GM12872 (cell line): ENCODE measurements around the gene DLL1.

Source experiments
- CTCF ChIP-seq: IDR thresholded peaks from 3 replicates; pipeline ENCODE4 v1.5.1; 2011; ENCODE audit warnings: low read depth, mild to moderate bottlenecking, low read length, moderate library complexity; ENCODE audit not compliant: insufficient read depth

DLL1 gene

GRCh38 chr6:170284866-170285469 lies 5.9 kb downstream of the DLL1 start:
- no peak for TF ChIP-seq CTCF

- no peak for TF ChIP-seq CTCF
Measured at GRCh38 chr6:170284126-170284773, 6.6 kb downstream of the DLL1 start.

- TF ChIP-seq CTCF, result no peak
Measured at GRCh38 chr6:170283212-170284081, 7.4 kb downstream of the DLL1 start.

- TF ChIP-seq CTCF, result no peak
Measured at GRCh38 chr6:170282512-170283158, 8.2 kb downstream of the DLL1 start.

GRCh38 chr6:170281331-170282292 lies 9.3 kb downstream of the DLL1 start:
- TF ChIP-seq CTCF, result no peak

- no peak for TF ChIP-seq CTCF
Measured at GRCh38 chr6:170280689-170281045, 10.2 kb downstream of the DLL1 start.
